Neuron (in vitro differentiated cells): ENCODE measurements around the gene ARPC2.

ENCODE experiments used
- H2AFZ ChIP-seq: one replicate; pipeline ENCODE4 v1.6.1; 2013; ENCODE audit warnings: low read depth, mild to moderate bottlenecking, inconsistent platforms, low read length, moderate library complexity
- H3K27me3 ChIP-seq: one replicate; pipeline ENCODE4 v1.6.1; 2013; ENCODE audit warnings: low read length; ENCODE audit not compliant: insufficient read depth
- H3K36me3 ChIP-seq: one replicate; pipeline ENCODE4 v1.6.1; 2013; ENCODE audit warnings: low read length; ENCODE audit not compliant: insufficient read depth
- H3K4me1 ChIP-seq: one replicate; pipeline ENCODE4 v1.6.1; 2013; ENCODE audit warnings: low read length; ENCODE audit not compliant: insufficient read depth
- H3K4me3 ChIP-seq: 2 replicates; pipeline ENCODE4 v1.5.1; 2013; ENCODE audit warnings: mild to moderate bottlenecking, low read length, moderate library complexity
- H3K9me3 ChIP-seq: one replicate; pipeline ENCODE4 v1.6.1; 2013; ENCODE audit warnings: low read length

ARPC2 gene

DNA sequence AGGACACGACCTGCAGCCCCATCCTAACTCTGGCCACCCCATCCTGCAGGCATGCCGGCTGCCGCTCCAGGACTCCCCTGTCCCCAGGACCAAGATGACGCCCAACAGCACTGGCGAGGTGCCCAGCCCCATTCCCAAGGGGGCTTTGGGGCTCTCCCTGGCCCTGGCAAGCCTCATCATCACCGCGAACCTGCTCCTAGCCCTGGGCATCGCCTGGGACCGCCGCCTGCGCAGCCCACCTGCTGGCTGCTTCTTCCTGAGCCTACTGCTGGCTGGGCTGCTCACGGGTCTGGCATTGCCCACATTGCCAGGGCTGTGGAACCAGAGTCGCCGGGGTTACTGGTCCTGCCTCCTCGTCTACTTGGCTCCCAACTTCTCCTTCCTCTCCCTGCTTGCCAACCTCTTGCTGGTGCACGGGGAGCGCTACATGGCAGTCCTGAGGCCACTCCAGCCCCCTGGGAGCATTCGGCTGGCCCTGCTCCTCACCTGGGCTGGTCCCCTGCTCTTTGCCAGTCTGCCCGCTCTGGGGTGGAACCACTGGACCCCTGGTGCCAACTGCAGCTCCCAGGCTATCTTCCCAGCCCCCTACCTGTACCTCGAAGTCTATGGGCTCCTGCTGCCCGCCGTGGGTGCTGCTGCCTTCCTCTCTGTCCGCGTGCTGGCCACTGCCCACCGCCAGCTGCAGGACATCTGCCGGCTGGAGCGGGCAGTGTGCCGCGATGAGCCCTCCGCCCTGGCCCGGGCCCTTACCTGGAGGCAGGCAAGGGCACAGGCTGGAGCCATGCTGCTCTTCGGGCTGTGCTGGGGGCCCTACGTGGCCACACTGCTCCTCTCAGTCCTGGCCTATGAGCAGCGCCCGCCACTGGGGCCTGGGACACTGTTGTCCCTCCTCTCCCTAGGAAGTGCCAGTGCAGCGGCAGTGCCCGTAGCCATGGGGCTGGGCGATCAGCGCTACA lies 45.9 kb downstream of the ARPC2 start:
- H3K4me1 ChIP-seq: peaks cover 20% of the 10 kb centered on the region
- no peak overlapping the region for H3K4me3 ChIP-seq
- H2AFZ ChIP-seq: no peak overlapping the region
- H3K9me3 ChIP-seq: no peaks in the 10 kb centered on the region
- H3K36me3 ChIP-seq: peaks cover 41% of the 10 kb centered on the region
- no peaks in the 10 kb centered on the region for H3K27me3 ChIP-seq

DNA sequence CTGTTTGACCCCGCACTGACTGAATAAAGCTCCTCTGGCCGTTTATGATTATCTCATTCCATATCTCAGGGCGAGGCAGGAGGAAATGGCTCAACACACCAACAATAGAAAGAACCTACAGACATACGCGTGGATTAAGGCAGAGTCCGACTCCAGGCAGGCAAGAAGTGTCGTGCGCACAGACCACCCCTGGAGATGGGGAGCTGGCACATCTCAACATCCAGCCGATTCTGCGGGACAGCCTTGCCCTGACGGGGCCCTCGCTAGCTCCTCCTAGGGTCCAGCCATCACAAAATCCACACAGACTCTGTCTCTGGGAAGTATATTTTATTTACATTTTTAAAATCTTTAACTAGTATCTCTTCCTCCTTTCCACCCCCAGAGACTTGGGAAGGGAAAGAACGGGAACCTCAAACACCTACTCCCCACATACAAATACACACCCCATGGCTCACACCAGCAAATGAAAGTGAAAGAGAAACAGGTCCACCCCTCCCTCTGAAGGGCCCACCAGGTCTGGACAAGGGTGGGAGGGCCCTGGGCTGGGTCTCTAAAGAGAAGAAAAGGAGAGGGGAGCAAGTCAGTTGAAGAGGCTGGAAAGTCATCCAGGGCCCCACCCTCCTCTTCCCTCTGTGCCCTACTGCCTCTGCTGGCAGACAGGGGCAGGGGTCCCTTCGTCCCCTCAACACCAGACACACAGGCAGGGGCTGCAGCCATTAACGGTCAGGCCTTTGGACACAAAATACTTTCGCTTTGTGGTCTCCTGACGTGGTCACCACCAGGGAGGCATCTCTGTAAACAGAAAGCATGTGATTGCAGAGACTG lies 47.0 kb downstream of the ARPC2 start:
- H3K4me1 ChIP-seq: peaks cover 20% of the 10 kb centered on the region
- no peaks in the 10 kb centered on the region for H3K9me3 ChIP-seq
- no peak overlapping the region for H3K4me3 ChIP-seq
- H3K27me3 ChIP-seq: no peaks in the 10 kb centered on the region
- peaks cover 41% of the 10 kb centered on the region for H3K36me3 ChIP-seq
- no peak overlapping the region for H2AFZ ChIP-seq

GRCh38 chr2:218264773-218265561 lies 48.0 kb downstream of the ARPC2 start:
- Histone ChIP-seq H3K27me3 (no peaks in the 10 kb centered on the region), H3K4me1 (peaks cover 20% of the 10 kb centered on the region), H3K9me3 (no peaks in the 10 kb centered on the region), H3K4me3 (no peak overlapping the region), H2AFZ (no peak overlapping the region), H3K36me3 (peaks cover 41% of the 10 kb centered on the region)

- Histone ChIP-seq H3K9me3 (no peaks in the 10 kb centered on the region), H3K4me1 (peaks cover 16% of the 10 kb centered on the region), H3K36me3 (peaks cover 41% of the 10 kb centered on the region), H3K27me3 (no peaks in the 10 kb centered on the region), H2AFZ (no peak overlapping the region), H3K4me3 (no peak overlapping the region)
Observed at GRCh38 chr2:218265626-218266025, 48.6 kb downstream of the ARPC2 start.

GRCh38 chr2:218266316-218266979 lies 49.5 kb downstream of the ARPC2 start:
- peaks cover 41% of the 10 kb centered on the region for H3K36me3 ChIP-seq
- H3K4me1 ChIP-seq: peaks cover 16% of the 10 kb centered on the region
- no peak overlapping the region for H2AFZ ChIP-seq
- H3K27me3 ChIP-seq: no peaks in the 10 kb centered on the region
- no peaks in the 10 kb centered on the region for H3K9me3 ChIP-seq
- H3K4me3 ChIP-seq: no peak overlapping the region

GRCh38 chr2:218267259-218267658 lies 50.3 kb downstream of the ARPC2 start:
- Histone ChIP-seq H2AFZ (no peak overlapping the region), H3K4me3 (no peak overlapping the region), H3K27me3 (no peaks in the 10 kb centered on the region), H3K4me1 (peaks cover 13% of the 10 kb centered on the region), H3K9me3 (no peaks in the 10 kb centered on the region), H3K36me3 (peaks cover 41% of the 10 kb centered on the region)

- no peaks in the 10 kb centered on the region for H3K9me3 ChIP-seq
- H3K36me3 ChIP-seq: peaks cover 31% of the 10 kb centered on the region
- H3K27me3 ChIP-seq: no peaks in the 10 kb centered on the region
- peak within 1 kb of the TSS; percentile 74 for H2AFZ ChIP-seq
- peak within 1 kb of the TSS; percentile 91 for H3K4me3 ChIP-seq
- peaks cover 13% of the 10 kb centered on the region for H3K4me1 ChIP-seq
Observed at GRCh38 chr2:218269900-218270720, 53.1 kb downstream of the ARPC2 start, which contains the start of the genes AAMP and PNKD. Gene AAMP, minus strand, starts transcription at chr2:218270137. Its CDS starts 51 bp downstream, at chr2:218270086. Gene PNKD, plus strand, starts transcription at chr2:218270519. Its CDS starts 17 bp downstream, at chr2:218270536.

DNA sequence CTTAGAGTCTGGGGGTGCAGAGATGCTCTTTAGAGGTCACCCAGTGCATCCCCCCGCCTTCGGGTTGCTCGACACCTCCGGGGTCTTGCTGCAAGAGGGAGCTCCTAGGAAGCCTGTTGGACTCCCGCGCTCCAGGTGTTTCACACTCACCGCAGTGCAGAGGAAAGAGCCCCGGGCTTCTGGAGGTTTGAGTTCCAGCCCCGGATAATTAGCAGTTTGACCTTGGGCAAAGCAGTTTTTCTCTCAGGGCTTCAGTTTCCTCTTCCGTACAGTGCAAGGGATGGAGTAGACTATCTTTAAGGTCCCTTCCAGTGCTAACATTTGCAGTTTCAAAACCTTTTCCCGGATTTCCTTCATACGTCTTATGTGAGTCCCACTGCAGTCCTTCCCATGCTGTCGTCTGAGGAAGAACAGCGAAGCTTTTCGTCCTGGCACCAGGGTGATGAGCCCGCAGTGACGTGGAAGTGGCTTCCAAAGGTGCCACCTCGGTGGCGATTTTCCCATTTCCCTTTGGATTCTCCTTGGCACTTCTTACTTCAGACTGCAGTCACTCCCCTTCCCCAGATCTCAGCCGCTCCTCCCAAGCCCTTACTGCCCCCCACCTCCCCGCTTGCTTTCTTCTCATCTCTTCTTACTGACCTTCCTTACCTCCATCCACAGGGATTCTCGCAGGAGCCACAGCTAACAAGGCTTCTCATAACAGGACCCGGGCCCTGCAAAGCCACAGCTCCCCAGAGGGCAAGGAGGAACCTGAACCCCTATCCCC lies 53.9 kb downstream of the ARPC2 start:
- Histone ChIP-seq H3K9me3 (no peaks in the 10 kb centered on the region), H3K4me1 (peaks cover 13% of the 10 kb centered on the region), H2AFZ (peak overlapping the region; percentile 74), H3K4me3 (peak overlapping the region; percentile 76), H3K27me3 (no peaks in the 10 kb centered on the region), H3K36me3 (peaks cover 26% of the 10 kb centered on the region)

GRCh38 chr2:218271487-218271797 lies 54.5 kb downstream of the ARPC2 start:
- H3K4me3 ChIP-seq: peak overlapping the region; percentile 76
- H3K4me1 ChIP-seq: peaks cover 13% of the 10 kb centered on the region
- H3K9me3 ChIP-seq: no peaks in the 10 kb centered on the region
- no peaks in the 10 kb centered on the region for H3K27me3 ChIP-seq
- no peak overlapping the region for H2AFZ ChIP-seq
- peaks cover 22% of the 10 kb centered on the region for H3K36me3 ChIP-seq

DNA sequence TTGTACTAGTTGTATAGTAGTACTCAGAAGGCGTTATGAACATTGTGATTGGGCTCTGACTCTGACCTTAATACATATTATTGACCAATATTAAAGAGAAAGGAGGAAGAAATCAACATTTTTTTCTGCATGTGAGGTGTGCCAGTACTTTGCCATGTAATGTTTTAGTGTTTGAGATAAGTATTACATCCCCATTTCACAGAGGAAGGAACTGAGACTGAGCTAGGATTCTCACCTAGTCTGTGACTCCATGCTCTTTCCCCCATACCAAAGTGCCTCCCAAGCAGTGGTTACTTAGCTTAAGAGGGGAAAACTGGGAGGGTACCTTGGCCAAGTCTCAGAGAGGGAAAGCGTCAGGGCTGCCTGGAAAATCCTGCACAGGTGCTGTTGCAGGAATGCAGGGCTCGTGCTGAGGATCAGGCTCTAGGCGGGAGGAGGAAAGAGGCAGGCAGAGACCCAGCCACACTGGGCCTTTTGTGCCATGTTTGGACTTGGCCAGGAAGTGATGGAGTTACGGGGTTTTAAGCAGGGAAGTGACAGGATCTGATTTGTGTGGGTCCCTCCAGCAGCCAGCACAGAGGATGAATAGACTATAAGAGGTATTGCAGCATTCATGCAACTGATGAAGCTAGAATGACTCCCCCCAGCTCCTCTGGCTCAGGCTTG lies 55.0 kb downstream of the ARPC2 start:
- H3K36me3 ChIP-seq: peaks cover 19% of the 10 kb centered on the region
- no peaks in the 10 kb centered on the region for H3K27me3 ChIP-seq
- H3K9me3 ChIP-seq: no peaks in the 10 kb centered on the region
- H3K4me1 ChIP-seq: peaks cover 13% of the 10 kb centered on the region
- H2AFZ ChIP-seq: no peak overlapping the region
- peak overlapping the region; percentile 76 for H3K4me3 ChIP-seq
